ENCODE measurements around the gene APBA2. TPM values are rescaled to one million over a fixed set of nuclear protein-coding genes. Genes with fewer than 3 reads are reported as not detected.

The APBA2 gene
- total RNA-seq, 2 donors from 2014 or later, result 2.3 to 3.8 TPM

GRCh38 chr15:28987337-28987736, 101.6 kb downstream of the APBA2 start:
- no peaks in the 10 kb centered on the region for H3K36me3 Mint-ChIP-seq (ENCODE audit: low read depth)
- peak; percentile 66 for ATAC-seq (replicated peaks)
- peaks cover 13% of the 10 kb centered on the region for H3K4me1 Mint-ChIP-seq
- no peak overlapping the region for H3K4me3 Mint-ChIP-seq
- H3K27ac Mint-ChIP-seq, result no peak overlapping the region
- peaks cover 5% of the 10 kb centered on the region for H3K9me3 Mint-ChIP-seq
- no peaks in the 10 kb centered on the region for H3K27me3 Mint-ChIP-seq

GRCh38 chr15:28989239-28989830, 103.6 kb downstream of the APBA2 start:
- ATAC-seq (replicated peaks), result no peak
- Mint-ChIP-seq H3K4me3 (no peak overlapping the region), H3K27me3 (no peaks in the 10 kb centered on the region), H3K36me3 (ENCODE audit: low read depth) (no peaks in the 10 kb centered on the region), H3K27ac (no peak overlapping the region), H3K4me1 (peaks cover 25% of the 10 kb centered on the region), H3K9me3 (peaks cover 5% of the 10 kb centered on the region)

- no peaks in the 10 kb centered on the region for H3K36me3 Mint-ChIP-seq (ENCODE audit: low read depth)
- H3K4me1 Mint-ChIP-seq, result peaks cover 22% of the 10 kb centered on the region
- H3K27me3 Mint-ChIP-seq, result no peaks in the 10 kb centered on the region
- peaks cover 5% of the 10 kb centered on the region for H3K9me3 Mint-ChIP-seq
- no peak overlapping the region for H3K27ac Mint-ChIP-seq
- no peak overlapping the region for H3K4me3 Mint-ChIP-seq
- no peak for ATAC-seq (replicated peaks)
Measured at GRCh38 chr15:28989896-28990295, 104.1 kb downstream of the APBA2 start.

- Mint-ChIP-seq H3K4me3 (no peak overlapping the region), H3K4me1 (peaks cover 17% of the 10 kb centered on the region), H3K9me3 (peaks cover 5% of the 10 kb centered on the region), H3K27me3 (no peaks in the 10 kb centered on the region), H3K36me3 (ENCODE audit: low read depth) (no peaks in the 10 kb centered on the region), H3K27ac (no peak overlapping the region)
- no peak for ATAC-seq (replicated peaks)
Measured at GRCh38 chr15:28990390-28990789, 104.6 kb downstream of the APBA2 start.

- H3K4me1 Mint-ChIP-seq, result peaks cover 14% of the 10 kb centered on the region
- no peak overlapping the region for H3K4me3 Mint-ChIP-seq
- H3K27me3 Mint-ChIP-seq, result no peaks in the 10 kb centered on the region
- ATAC-seq (replicated peaks), result no peak
- no peak overlapping the region for H3K27ac Mint-ChIP-seq
- H3K36me3 Mint-ChIP-seq (ENCODE audit: low read depth), result no peaks in the 10 kb centered on the region
- peaks cover 5% of the 10 kb centered on the region for H3K9me3 Mint-ChIP-seq
Measured at GRCh38 chr15:28991236-28992171, 105.7 kb downstream of the APBA2 start.

- ATAC-seq (replicated peaks), result no peak
- Mint-ChIP-seq H3K27me3 (no peaks in the 10 kb centered on the region), H3K4me3 (no peak overlapping the region), H3K9me3 (no peaks in the 10 kb centered on the region), H3K36me3 (ENCODE audit: low read depth) (no peaks in the 10 kb centered on the region), H3K27ac (no peak overlapping the region), H3K4me1 (peaks cover 14% of the 10 kb centered on the region)
Measured at GRCh38 chr15:28992336-28992864, 106.6 kb downstream of the APBA2 start.

GRCh38 chr15:28993051-28993719, 107.4 kb downstream of the APBA2 start:
- Mint-ChIP-seq H3K9me3 (no peaks in the 10 kb centered on the region), H3K27me3 (no peaks in the 10 kb centered on the region), H3K4me1 (peaks cover 14% of the 10 kb centered on the region), H3K27ac (no peak overlapping the region), H3K36me3 (ENCODE audit: low read depth) (no peaks in the 10 kb centered on the region), H3K4me3 (peak overlapping the region; percentile 27)
- ATAC-seq (replicated peaks), result no peak

GRCh38 chr15:28993720-28994053, 107.9 kb downstream of the APBA2 start:
- H3K4me1 Mint-ChIP-seq, result peaks cover 14% of the 10 kb centered on the region
- no peaks in the 10 kb centered on the region for H3K36me3 Mint-ChIP-seq (ENCODE audit: low read depth)
- ATAC-seq (replicated peaks), result no peak
- peak overlapping the region; percentile 60 for H3K4me3 Mint-ChIP-seq
- H3K27me3 Mint-ChIP-seq, result no peaks in the 10 kb centered on the region
- no peaks in the 10 kb centered on the region for H3K9me3 Mint-ChIP-seq
- H3K27ac Mint-ChIP-seq, result peak overlapping the region; percentile 36

GRCh38 chr15:28994142-28994830, 108.5 kb downstream of the APBA2 start:
- H3K4me3 Mint-ChIP-seq, result peak overlapping the region; percentile 60
- H3K27ac Mint-ChIP-seq, result peak overlapping the region; percentile 36
- H3K36me3 Mint-ChIP-seq (ENCODE audit: low read depth), result no peaks in the 10 kb centered on the region

GRCh38 chr15:28994831-28995596, 109.2 kb downstream of the APBA2 start:
- Mint-ChIP-seq H3K36me3 (ENCODE audit: low read depth) (no peaks in the 10 kb centered on the region), H3K4me1 (peaks cover 14% of the 10 kb centered on the region), H3K27me3 (no peaks in the 10 kb centered on the region), H3K27ac (no peak overlapping the region), H3K9me3 (no peaks in the 10 kb centered on the region), H3K4me3 (peak overlapping the region; percentile 60)
- ATAC-seq (replicated peaks), result no peak

More at GRCh38 chr15:28994142-28994830, 108.5 kb downstream of the APBA2 start:
- Mint-ChIP-seq H3K27me3 (no peaks in the 10 kb centered on the region), H3K4me1 (peaks cover 14% of the 10 kb centered on the region), H3K9me3 (no peaks in the 10 kb centered on the region)
- ATAC-seq (replicated peaks), result peak; percentile 93

- Mint-ChIP-seq H3K36me3 (ENCODE audit: low read depth) (no peaks in the 10 kb centered on the region), H3K27me3 (no peaks in the 10 kb centered on the region), H3K4me3 (peak overlapping the region; percentile 60), H3K9me3 (no peaks in the 10 kb centered on the region), H3K4me1 (peaks cover 14% of the 10 kb centered on the region), H3K27ac (no peak overlapping the region)
- ATAC-seq (replicated peaks), result no peak
Measured at GRCh38 chr15:28995705-28996104, 109.9 kb downstream of the APBA2 start.

GRCh38 chr15:28996289-28996688, 110.5 kb downstream of the APBA2 start:
- H3K4me3 Mint-ChIP-seq, result no peak overlapping the region
- H3K36me3 Mint-ChIP-seq (ENCODE audit: low read depth), result no peaks in the 10 kb centered on the region
- no peak for ATAC-seq (replicated peaks)
- H3K27ac Mint-ChIP-seq, result no peak overlapping the region
- H3K4me1 Mint-ChIP-seq, result peaks cover 14% of the 10 kb centered on the region
- H3K9me3 Mint-ChIP-seq, result no peaks in the 10 kb centered on the region
- no peaks in the 10 kb centered on the region for H3K27me3 Mint-ChIP-seq

GRCh38 chr15:28996953-28997352, 111.2 kb downstream of the APBA2 start:
- Mint-ChIP-seq H3K9me3 (no peaks in the 10 kb centered on the region), H3K27ac (no peak overlapping the region), H3K27me3 (no peaks in the 10 kb centered on the region), H3K4me3 (no peak overlapping the region), H3K36me3 (ENCODE audit: low read depth) (no peaks in the 10 kb centered on the region), H3K4me1 (peaks cover 14% of the 10 kb centered on the region)
- ATAC-seq (replicated peaks), result no peak
